ENCODE measurements around the gene RPAP3.

- TF ChIP-seq POLR2A (IDR thresholded peaks at IDR 0.05; ENCODE audit: low read length): no peak
- TF ChIP-seq GATA1 (IDR thresholded peaks at IDR 0.05; ENCODE audit: low read depth, low read length): no peak
Measured at GRCh38 chr12:47754126-47754525, 48.3 kb upstream of the RPAP3 start.

Data from erythroblast (primary cell).